ENCODE data around the gene TCERG1L.

TCERG1L gene

GRCh38 chr10:131239926-131240325, 71.6 kb downstream of the TCERG1L start:
- WGBS, 2 donors (ENCODE audit: extremely low coverage in 2 of 2, insufficient read length in 2 of 2, insufficient replicate concordance in 1 of 2) = no CpG with 5 or more reads among the region's 7 CpGs
- H2BK12ac ChIP-seq (ENCODE audit: low read length) = no peak overlapping the region
- DNase-seq (ENCODE audit: low spot score) = no peak
- no peak overlapping the region for H3K4me3 ChIP-seq (ENCODE audit: low read length in 2 of 2)
- no peaks in the 10 kb centered on the region for H3K79me1 ChIP-seq (ENCODE audit: low read depth, low read length)
- no peak overlapping the region for H3K4ac ChIP-seq (ENCODE audit: low read length)
- no peak overlapping the region for H3K9ac ChIP-seq (ENCODE audit: low read depth, low read length, poor library complexity)
- H2AK5ac ChIP-seq (ENCODE audit: low read depth, low read length) = no peak overlapping the region
- no peak overlapping the region for H2BK120ac ChIP-seq (ENCODE audit: low read depth, low read length)
- H2BK15ac ChIP-seq (ENCODE audit: low read length) = no peak overlapping the region
- H3K4me1 ChIP-seq (ENCODE audit: control insufficient read depth in 2 of 2, insufficient read depth in 1 of 2, low read depth in 1 of 2, low read length in 2 of 2) = no peaks in the 10 kb centered on the region
- H3K23ac ChIP-seq (ENCODE audit: low read depth, low read length, poor library complexity) = no peak overlapping the region
- H3K18ac ChIP-seq (ENCODE audit: low read length) = no peak overlapping the region
- H3K27ac ChIP-seq (replicated peaks; ENCODE audit: low read length) = no peak overlapping the region
- H2BK5ac ChIP-seq (ENCODE audit: low read length) = no peak overlapping the region
- no peak overlapping the region for H4K91ac ChIP-seq (ENCODE audit: low read depth, low read length, poor library complexity)
- H3K27me3 ChIP-seq (ENCODE audit: control insufficient read depth in 3 of 3, insufficient read depth in 3 of 3, low read depth in 1 of 3, low read length in 3 of 3) = no peaks in the 10 kb centered on the region
- H3K4me2 ChIP-seq (ENCODE audit: insufficient read depth, low read length, poor library complexity, severe bottlenecking) = no peak overlapping the region
- H2AFZ ChIP-seq (ENCODE audit: low read length) = no peak overlapping the region
- no peak overlapping the region for H3K14ac ChIP-seq (ENCODE audit: low read length)
- H3K36me3 ChIP-seq (replicated peaks in 1 of 2; ENCODE audit: control insufficient read depth in 2 of 2, insufficient read depth in 2 of 2, low read length in 2 of 2) = no peaks in the 10 kb centered on the region
- H3K9me3 ChIP-seq (replicated peaks in 1 of 2; ENCODE audit: control insufficient read depth in 2 of 2, insufficient read depth in 1 of 2, low read depth in 1 of 2, low read length in 2 of 2) = no peaks in the 10 kb centered on the region
- no peak overlapping the region for H4K8ac ChIP-seq (ENCODE audit: low read depth, low read length)

GRCh38 chr10:131239450-131239849, 72.1 kb downstream of the TCERG1L start:
- no peak overlapping the region for H2BK120ac ChIP-seq (ENCODE audit: low read depth, low read length)
- no peak overlapping the region for H2BK12ac ChIP-seq (ENCODE audit: low read length)

DNA sequence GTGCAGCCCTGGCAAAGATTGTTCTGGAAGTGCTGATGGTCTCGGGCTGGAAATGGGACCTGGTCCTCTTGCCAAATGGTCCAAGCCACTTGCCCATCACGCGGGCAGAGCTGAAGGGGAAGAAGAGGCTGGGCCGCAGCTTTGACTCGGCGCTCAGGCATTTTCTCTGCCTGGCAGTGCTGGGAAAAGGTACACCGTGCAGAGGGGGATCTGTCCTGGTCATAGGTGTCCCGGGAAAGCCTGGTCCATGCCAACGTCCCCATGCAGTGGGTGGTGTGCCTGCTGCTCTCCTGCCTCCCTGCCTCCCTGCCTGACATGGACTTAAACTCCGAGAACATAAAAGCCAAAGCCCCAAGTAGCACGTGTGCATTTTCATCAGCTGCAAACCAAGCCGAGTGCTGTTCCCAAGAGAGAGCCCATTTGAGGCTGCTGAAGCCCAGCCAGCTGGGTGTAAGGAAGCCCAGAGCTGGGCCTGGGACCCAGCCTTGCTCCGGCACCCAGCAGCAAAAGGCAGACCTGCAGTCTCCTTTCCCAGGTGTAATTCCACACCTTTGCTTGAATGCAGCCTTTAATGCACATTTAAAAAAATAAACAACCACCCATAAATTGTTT, 72.7 kb downstream of the TCERG1L start:
- Histone ChIP-seq H3K79me1 (ENCODE audit: low read depth, low read length) (no peaks in the 10 kb centered on the region), H4K8ac (ENCODE audit: low read depth, low read length) (no peak overlapping the region), H3K4ac (ENCODE audit: low read length) (no peak overlapping the region), H3K18ac (ENCODE audit: low read length) (peak overlapping the region; percentile 15), H3K4me3 (ENCODE audit: low read length in 2 of 2) (peak overlapping the region in 1 of 2 donors; percentile 23), H3K23ac (ENCODE audit: low read depth, low read length, poor library complexity) (no peak overlapping the region), H4K91ac (ENCODE audit: low read depth, low read length, poor library complexity) (no peak overlapping the region), H2BK5ac (ENCODE audit: low read length) (peak overlapping the region; percentile 2), H3K4me1 (ENCODE audit: control insufficient read depth in 2 of 2, insufficient read depth in 1 of 2, low read depth in 1 of 2, low read length in 2 of 2) (no peaks in the 10 kb centered on the region), H3K36me3 (replicated peaks in 1 of 2; ENCODE audit: control insufficient read depth in 2 of 2, insufficient read depth in 2 of 2, low read length in 2 of 2) (no peaks in the 10 kb centered on the region), H3K27me3 (ENCODE audit: control insufficient read depth in 3 of 3, insufficient read depth in 3 of 3, low read depth in 1 of 3, low read length in 3 of 3) (no peaks in the 10 kb centered on the region), H3K27ac (replicated peaks; ENCODE audit: low read length) (no peak overlapping the region), H2BK15ac (ENCODE audit: low read length) (no peak overlapping the region), H2BK120ac (ENCODE audit: low read depth, low read length) (no peak overlapping the region), H2BK12ac (ENCODE audit: low read length) (no peak overlapping the region), H3K9ac (ENCODE audit: low read depth, low read length, poor library complexity) (no peak overlapping the region), H3K14ac (ENCODE audit: low read length) (peak overlapping the region; percentile 39), H2AFZ (ENCODE audit: low read length) (no peak overlapping the region), H2AK5ac (ENCODE audit: low read depth, low read length) (peak overlapping the region; percentile 27), H3K9me3 (replicated peaks in 1 of 2; ENCODE audit: control insufficient read depth in 2 of 2, insufficient read depth in 1 of 2, low read depth in 1 of 2, low read length in 2 of 2) (peaks cover 0 to 2% of the 10 kb centered on the region in 2 donors), H3K4me2 (ENCODE audit: insufficient read depth, low read length, poor library complexity, severe bottlenecking) (no peak overlapping the region)
- DNase-seq (ENCODE audit: low spot score) = no peak
- no CpG with 5 or more reads among the region's 13 CpGs for WGBS, 2 donors (ENCODE audit: extremely low coverage in 2 of 2, insufficient read length in 2 of 2, insufficient replicate concordance in 1 of 2)

More at GRCh38 chr10:131239450-131239849, 72.1 kb downstream of the TCERG1L start:
- Histone ChIP-seq H3K9ac (ENCODE audit: low read depth, low read length, poor library complexity) (no peak overlapping the region), H2AK5ac (ENCODE audit: low read depth, low read length) (no peak overlapping the region), H3K4me1 (ENCODE audit: control insufficient read depth in 2 of 2, insufficient read depth in 1 of 2, low read depth in 1 of 2, low read length in 2 of 2) (no peaks in the 10 kb centered on the region), H3K27me3 (ENCODE audit: control insufficient read depth in 3 of 3, insufficient read depth in 3 of 3, low read depth in 1 of 3, low read length in 3 of 3) (no peaks in the 10 kb centered on the region), H3K79me1 (ENCODE audit: low read depth, low read length) (no peaks in the 10 kb centered on the region), H3K14ac (ENCODE audit: low read length) (no peak overlapping the region), H3K18ac (ENCODE audit: low read length) (no peak overlapping the region), H4K8ac (ENCODE audit: low read depth, low read length) (no peak overlapping the region), H2AFZ (ENCODE audit: low read length) (no peak overlapping the region), H3K36me3 (replicated peaks in 1 of 2; ENCODE audit: control insufficient read depth in 2 of 2, insufficient read depth in 2 of 2, low read length in 2 of 2) (no peaks in the 10 kb centered on the region), H2BK15ac (ENCODE audit: low read length) (no peak overlapping the region), H3K4me3 (ENCODE audit: low read length in 2 of 2) (no peak overlapping the region), H4K91ac (ENCODE audit: low read depth, low read length, poor library complexity) (no peak overlapping the region), H3K23ac (ENCODE audit: low read depth, low read length, poor library complexity) (no peak overlapping the region), H3K9me3 (replicated peaks in 1 of 2; ENCODE audit: control insufficient read depth in 2 of 2, insufficient read depth in 1 of 2, low read depth in 1 of 2, low read length in 2 of 2) (no peaks in the 10 kb centered on the region), H2BK5ac (ENCODE audit: low read length) (no peak overlapping the region), H3K27ac (replicated peaks; ENCODE audit: low read length) (no peak overlapping the region), H3K4me2 (ENCODE audit: insufficient read depth, low read length, poor library complexity, severe bottlenecking) (no peak overlapping the region), H3K4ac (ENCODE audit: low read length) (no peak overlapping the region)
- DNase-seq (ENCODE audit: low spot score) = no peak
- no CpG with 5 or more reads among the region's 13 CpGs for WGBS, 2 donors (ENCODE audit: extremely low coverage in 2 of 2, insufficient read length in 2 of 2, insufficient replicate concordance in 1 of 2)

DNA sequence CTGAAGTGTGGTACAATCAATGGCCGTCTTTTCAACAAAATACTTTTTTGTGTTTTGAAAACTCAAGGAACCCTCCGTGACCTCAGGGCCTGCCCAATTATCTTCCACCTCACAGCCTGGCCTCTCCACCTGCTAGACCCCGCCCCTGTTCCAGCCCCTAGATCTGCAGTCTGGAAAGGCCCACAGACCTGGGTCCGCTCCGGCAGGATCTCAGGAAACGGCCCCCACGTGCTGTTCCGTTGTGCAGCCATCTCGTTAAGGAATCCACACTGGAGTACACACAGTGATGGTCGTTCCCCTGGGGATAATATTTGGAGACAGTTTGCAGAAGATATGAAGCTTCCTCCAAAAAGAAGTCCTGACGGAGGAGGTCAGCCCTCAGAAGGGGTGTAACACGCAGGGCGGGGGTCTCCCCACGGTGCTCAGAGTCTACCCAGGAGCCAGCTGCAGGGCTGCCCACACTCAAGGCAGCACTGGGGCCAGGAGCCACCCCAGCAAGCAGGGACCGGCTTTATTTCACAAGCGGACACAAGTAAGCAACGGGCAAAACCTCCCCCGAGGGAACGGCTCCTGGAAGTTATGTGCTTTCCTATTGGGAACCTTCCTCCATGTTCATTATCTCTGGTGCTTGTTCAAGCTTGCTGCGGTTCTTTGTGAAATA, 73.4 kb downstream of the TCERG1L start:
- Histone ChIP-seq H2BK5ac (ENCODE audit: low read length) (peak overlapping the region; percentile 2), H2BK12ac (ENCODE audit: low read length) (no peak overlapping the region), H4K91ac (ENCODE audit: low read depth, low read length, poor library complexity) (no peak overlapping the region), H2AK5ac (ENCODE audit: low read depth, low read length) (no peak overlapping the region), H3K4ac (ENCODE audit: low read length) (no peak overlapping the region), H2BK120ac (ENCODE audit: low read depth, low read length) (no peak overlapping the region), H3K9me3 (replicated peaks in 1 of 2; ENCODE audit: control insufficient read depth in 2 of 2, insufficient read depth in 1 of 2, low read depth in 1 of 2, low read length in 2 of 2) (peaks cover 0 to 2% of the 10 kb centered on the region in 2 donors), H2BK15ac (ENCODE audit: low read length) (no peak overlapping the region), H3K9ac (ENCODE audit: low read depth, low read length, poor library complexity) (no peak overlapping the region), H3K27me3 (ENCODE audit: control insufficient read depth in 3 of 3, insufficient read depth in 3 of 3, low read depth in 1 of 3, low read length in 3 of 3) (no peaks in the 10 kb centered on the region), H3K23ac (ENCODE audit: low read depth, low read length, poor library complexity) (no peak overlapping the region), H4K8ac (ENCODE audit: low read depth, low read length) (no peak overlapping the region), H3K18ac (ENCODE audit: low read length) (no peak overlapping the region), H3K79me1 (ENCODE audit: low read depth, low read length) (no peaks in the 10 kb centered on the region), H3K36me3 (replicated peaks in 1 of 2; ENCODE audit: control insufficient read depth in 2 of 2, insufficient read depth in 2 of 2, low read length in 2 of 2) (no peaks in the 10 kb centered on the region), H2AFZ (ENCODE audit: low read length) (no peak overlapping the region), H3K4me2 (ENCODE audit: insufficient read depth, low read length, poor library complexity, severe bottlenecking) (no peak overlapping the region), H3K14ac (ENCODE audit: low read length) (no peak overlapping the region), H3K27ac (replicated peaks; ENCODE audit: low read length) (no peak overlapping the region), H3K4me1 (ENCODE audit: control insufficient read depth in 2 of 2, insufficient read depth in 1 of 2, low read depth in 1 of 2, low read length in 2 of 2) (no peaks in the 10 kb centered on the region), H3K4me3 (ENCODE audit: low read length in 2 of 2) (no peak overlapping the region)
- no CpG with 5 or more reads among the region's 20 CpGs for WGBS, 2 donors (ENCODE audit: extremely low coverage in 2 of 2, insufficient read length in 2 of 2, insufficient replicate concordance in 1 of 2)
- DNase-seq (ENCODE audit: low spot score) = no peak

Measured in neuronal stem cell (in vitro differentiated cells).